KMS-11 (cell line): ENCODE data around the gene SLC27A5.
A peak's percentile ranks its signal among the peaks of the same experiment; 100 is the strongest.

ENCODE experiments used
- H2AFZ ChIP-seq: fragments of 200-600 bp; sonication (generic); 2 replicates; pipeline ENCODE4 v1.6.1; 2016; ENCODE audit warnings: antibody characterized with exemption, mixed run types, low read depth
- H3K27ac ChIP-seq: fragments of 200-600 bp; sonication (generic); 2 replicates; pipeline ENCODE4 v1.6.1; 2016; ENCODE audit warnings: mild to moderate bottlenecking, mixed run types
- H3K27me3 ChIP-seq: fragments of 200-600 bp; sonication (generic); 2 replicates; pipeline ENCODE4 v1.6.1; 2017; ENCODE audit warnings: mild to moderate bottlenecking, low read depth, mixed run types, moderate library complexity; ENCODE audit not compliant: insufficient read depth
- H3K36me3 ChIP-seq: fragments of 200-600 bp; sonication (generic); 2 replicates; pipeline ENCODE4 v1.6.1; 2017; ENCODE audit warnings: mild to moderate bottlenecking, mixed run types; ENCODE audit not compliant: insufficient read depth
- H3K4me1 ChIP-seq: fragments of 200-600 bp; sonication (generic); 2 replicates; pipeline ENCODE4 v1.6.1; 2016; ENCODE audit warnings: mild to moderate bottlenecking, low read depth, mixed run types; ENCODE audit not compliant: poor library complexity, severe bottlenecking
- H3K4me2 ChIP-seq: fragments of 200-600 bp; sonication (generic); 2 replicates; pipeline ENCODE4 v1.7.0; 2016; ENCODE audit warnings: mild to moderate bottlenecking, mixed run types
- H3K4me3 ChIP-seq: fragments of 200-600 bp; sonication (generic); IDR thresholded peaks from 2 replicates; pipeline ENCODE4 v1.6.1; 2017; ENCODE audit warnings: low read depth, low read length, mixed read lengths; ENCODE audit not compliant: insufficient read depth
- H3K79me2 ChIP-seq: fragments of 200-600 bp; sonication (generic); 2 replicates; pipeline ENCODE4 v1.6.1; 2016; ENCODE audit warnings: low read depth, mixed run types; ENCODE audit not compliant: insufficient read depth
- H3K9ac ChIP-seq: fragments of 200-600 bp; sonication (generic); 2 replicates; pipeline ENCODE4 v1.6.1; 2016; ENCODE audit warnings: mild to moderate bottlenecking, mixed run types
- H4K20me1 ChIP-seq: fragments of 200-600 bp; sonication (generic); 2 replicates; pipeline ENCODE4 v1.6.1; 2016; ENCODE audit warnings: mild to moderate bottlenecking, mixed run types; ENCODE audit not compliant: insufficient read depth
- CTCF ChIP-seq: fragments of 200-600 bp; sonication (generic); conservative IDR thresholded peaks from 2 replicates; pipeline ENCODE4 v1.6.1; 2017; ENCODE audit warnings: low read depth, mild to moderate bottlenecking, antibody characterized with exemption, low read length, moderate library complexity, mixed read lengths

The SLC27A5 gene

GRCh38 chr19:58516246-58516836 lies 4.5 kb upstream of the SLC27A5 start:
- H2AFZ ChIP-seq = no peak overlapping the region
- H3K79me2 ChIP-seq = peaks cover 25% of the 10 kb centered on the region
- H3K4me1 ChIP-seq = peaks cover 30% of the 10 kb centered on the region
- no peak overlapping the region for H3K27ac ChIP-seq
- no peaks in the 10 kb centered on the region for H4K20me1 ChIP-seq
- no peak overlapping the region for H3K9ac ChIP-seq
- TF ChIP-seq CTCF = no peak
- H3K4me3 ChIP-seq = no peak overlapping the region
- H3K36me3 ChIP-seq = no peaks in the 10 kb centered on the region
- H3K4me2 ChIP-seq = no peak overlapping the region
- no peaks in the 10 kb centered on the region for H3K27me3 ChIP-seq

GRCh38 chr19:58515259-58515658 lies 3.5 kb upstream of the SLC27A5 start:
- Histone ChIP-seq H3K27ac (no peak overlapping the region), H3K79me2 (peaks cover 25% of the 10 kb centered on the region), H2AFZ (no peak overlapping the region), H3K36me3 (no peaks in the 10 kb centered on the region), H3K27me3 (no peaks in the 10 kb centered on the region), H4K20me1 (no peaks in the 10 kb centered on the region), H3K4me1 (peaks cover 26% of the 10 kb centered on the region), H3K9ac (no peak overlapping the region), H3K4me3 (no peak overlapping the region), H3K4me2 (peak overlapping the region; percentile 94; the same call in 1 of the 2 replicates)
- no peak for TF ChIP-seq CTCF

- H3K27ac ChIP-seq = peak overlapping the region; percentile 58
- no peak overlapping the region for H2AFZ ChIP-seq
- peak overlapping the region; percentile 94 for H3K4me2 ChIP-seq
- H3K36me3 ChIP-seq = no peaks in the 10 kb centered on the region
- H3K79me2 ChIP-seq = peaks cover 25% of the 10 kb centered on the region
- peak overlapping the region; percentile 80 for H3K9ac ChIP-seq
- no peak for TF ChIP-seq CTCF
- no peak overlapping the region for H3K4me3 ChIP-seq
- no peaks in the 10 kb centered on the region for H4K20me1 ChIP-seq
- no peaks in the 10 kb centered on the region for H3K27me3 ChIP-seq
- peaks cover 25% of the 10 kb centered on the region for H3K4me1 ChIP-seq
These were observed 2.8 kb upstream of the SLC27A5 start for GRCh38 chr19:58514564-58515022.

- Histone ChIP-seq H3K36me3 (no peaks in the 10 kb centered on the region), H3K27ac (peak overlapping the region; percentile 58), H4K20me1 (no peaks in the 10 kb centered on the region), H3K9ac (peak overlapping the region; percentile 80), H3K4me2 (peak overlapping the region; percentile 94), H3K79me2 (peaks cover 25% of the 10 kb centered on the region), H2AFZ (peak overlapping the region; percentile 68), H3K4me3 (no peak overlapping the region), H3K4me1 (peaks cover 25% of the 10 kb centered on the region), H3K27me3 (no peaks in the 10 kb centered on the region)
- TF ChIP-seq CTCF = peak; percentile 78
These were observed 2.1 kb upstream of the SLC27A5 start for GRCh38 chr19:58513694-58514563.
